Ammon's horn (tissue), 1 donor: ENCODE results near the gene USP25.

Experiments used
- DNase-seq: peaks from one replicate; pipeline ENCODE4 v3.0.0-alpha.2; 2016; ENCODE audit warnings: low spot score

USP25 gene

DNA sequence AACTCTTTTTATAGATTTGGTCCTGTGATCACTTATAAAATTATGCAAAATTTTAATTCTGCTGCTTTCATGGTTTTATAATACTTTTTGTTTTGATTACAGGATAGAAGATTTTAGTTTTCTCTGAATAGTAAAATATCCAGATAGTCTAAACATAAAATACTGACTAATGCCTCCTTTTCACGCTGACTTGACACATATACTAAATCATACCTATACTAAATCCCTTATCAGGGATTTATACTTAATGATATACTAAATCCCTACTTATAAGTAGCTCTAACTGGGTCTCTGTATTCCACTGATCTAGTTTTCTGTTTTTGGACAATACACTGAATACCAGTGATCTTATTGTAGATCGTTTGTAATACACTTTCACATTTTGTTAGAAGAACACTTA lies 128.0 kb downstream of the USP25 start:
- no peak for DNase-seq

DNA sequence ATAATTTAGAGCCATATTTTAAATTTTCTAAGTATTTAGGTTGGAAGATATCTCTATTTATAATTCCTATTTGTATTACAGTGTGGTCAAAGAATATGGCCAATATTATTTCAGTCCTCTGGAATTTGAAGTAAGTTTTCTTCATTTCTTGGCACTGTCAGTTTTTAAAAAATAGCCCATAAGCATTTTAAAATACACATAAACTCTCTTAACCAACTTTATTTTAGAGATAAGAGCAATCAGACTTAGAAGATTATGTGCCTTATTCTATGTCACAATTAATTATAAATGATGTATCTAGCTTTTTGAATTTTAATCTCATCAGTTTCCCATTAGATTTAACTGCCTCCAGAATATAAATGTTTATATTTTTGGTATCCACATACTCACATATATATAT lies 130.8 kb downstream of the USP25 start:
- no peak for DNase-seq

DNA sequence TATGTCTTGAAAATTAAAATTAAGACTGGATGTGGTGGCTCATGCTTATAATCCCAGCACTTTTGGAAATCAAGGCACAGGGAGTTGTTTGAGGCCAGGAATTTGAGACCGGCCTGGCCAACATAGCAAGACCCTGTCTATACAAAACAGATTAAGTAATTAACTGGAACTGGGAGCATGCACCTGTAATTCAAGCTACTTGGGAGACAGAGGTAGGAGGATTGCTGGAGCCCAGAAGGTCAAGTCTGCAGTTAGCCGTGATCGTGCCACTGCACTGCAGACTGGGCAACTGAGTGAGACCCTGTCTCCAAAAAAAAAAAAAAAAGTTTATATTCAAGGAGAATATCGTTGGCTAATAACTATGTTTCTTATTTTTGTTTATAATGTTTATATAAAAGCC lies 139.2 kb downstream of the USP25 start:
- DNase-seq, result no peak

DNA sequence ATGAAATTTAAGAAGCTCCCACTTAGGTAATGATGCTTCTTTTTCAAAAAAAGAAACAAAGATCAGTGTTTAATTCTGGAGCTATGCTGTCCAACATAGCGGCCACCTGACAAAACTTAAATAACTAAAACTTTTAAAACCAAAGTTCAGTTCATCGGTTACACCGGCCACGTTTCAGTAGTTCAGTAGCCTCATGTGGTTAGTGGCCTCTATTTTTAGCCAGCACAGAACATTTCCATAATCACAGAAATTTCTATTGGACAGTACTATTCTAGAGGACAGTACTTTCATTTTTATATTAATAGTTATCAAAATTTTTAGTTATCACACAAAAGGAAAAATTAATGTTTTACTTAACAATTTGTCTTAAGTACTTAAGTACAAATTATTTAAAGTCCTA lies 141.0 kb downstream of the USP25 start:
- no peak for DNase-seq

DNA sequence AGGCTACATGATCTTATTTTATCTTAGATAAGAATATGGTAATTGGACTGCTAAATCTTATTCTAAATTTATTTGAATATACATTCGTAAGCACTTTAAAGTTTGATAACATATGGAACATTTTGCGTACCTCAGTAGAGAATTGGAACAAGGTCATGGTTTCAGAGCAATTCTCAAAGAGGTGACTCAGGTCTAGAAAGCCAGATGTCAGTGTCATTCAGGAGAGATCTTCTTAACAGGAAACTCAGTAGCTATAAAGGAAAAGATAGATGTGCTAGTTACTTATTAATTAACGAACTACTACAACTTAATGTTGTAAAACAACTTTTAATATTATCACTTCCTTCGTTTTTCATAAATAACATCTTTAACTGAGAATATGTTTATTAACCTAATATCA lies 142.5 kb downstream of the USP25 start:
- no peak for DNase-seq

DNA sequence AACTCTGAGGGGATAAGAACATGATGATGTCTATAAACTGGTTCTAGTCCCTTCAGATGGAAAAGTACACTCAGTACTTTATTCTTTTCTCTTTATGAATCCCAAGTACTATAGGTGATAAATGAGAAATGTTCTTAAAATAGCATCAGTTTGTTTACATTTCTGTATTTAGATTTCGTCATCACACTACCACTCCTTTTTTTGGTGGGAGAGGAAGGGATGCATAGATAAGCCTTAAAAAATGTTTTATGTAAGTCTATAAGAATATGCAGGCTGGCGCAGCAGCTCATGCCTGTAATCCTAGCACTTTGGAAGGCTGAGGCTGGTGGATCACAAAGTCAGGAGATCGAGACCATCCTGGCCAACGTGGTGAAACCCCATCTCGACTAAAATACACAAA lies 144.8 kb downstream of the USP25 start:
- no peak for DNase-seq

DNA sequence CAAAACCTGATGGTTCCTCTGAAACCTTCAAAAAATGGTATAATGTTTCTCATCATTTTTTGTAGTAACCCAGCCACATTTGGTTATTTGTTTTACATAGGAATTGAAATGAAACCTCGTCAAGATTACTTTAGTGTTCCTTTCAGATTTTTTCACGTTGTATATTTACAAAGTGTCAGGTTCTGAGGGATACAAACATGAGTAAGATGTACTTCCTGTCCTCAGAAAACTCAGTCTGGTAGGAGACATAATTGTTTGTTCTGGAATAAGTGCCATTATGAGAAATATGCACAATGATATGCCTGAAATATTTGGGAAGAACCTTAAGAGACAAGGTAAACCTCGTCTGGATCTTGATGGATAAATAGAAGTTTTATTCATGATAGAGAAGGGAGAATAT lies 145.5 kb downstream of the USP25 start:
- DNase-seq, result no peak

DNA sequence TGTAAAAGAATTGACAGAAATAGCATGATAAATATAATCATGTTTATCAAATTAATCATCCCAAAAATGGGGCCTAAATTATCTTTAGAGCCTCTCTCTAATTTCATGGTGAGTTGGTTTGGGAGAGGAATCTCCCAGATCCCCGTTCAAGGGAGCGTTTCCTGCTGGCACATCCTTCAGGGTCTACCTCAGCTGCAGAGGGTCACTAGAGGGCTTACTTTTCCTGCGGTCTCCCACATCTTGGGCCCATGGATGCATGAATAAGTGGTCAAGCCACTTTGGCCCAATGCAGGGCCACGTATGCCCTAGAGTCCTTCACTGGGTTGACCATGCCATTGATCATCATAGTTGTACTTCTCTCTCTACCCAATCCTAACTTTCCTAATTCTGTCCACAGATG lies 164.1 kb downstream of the USP25 start:
- DNase-seq, result no peak

DNA sequence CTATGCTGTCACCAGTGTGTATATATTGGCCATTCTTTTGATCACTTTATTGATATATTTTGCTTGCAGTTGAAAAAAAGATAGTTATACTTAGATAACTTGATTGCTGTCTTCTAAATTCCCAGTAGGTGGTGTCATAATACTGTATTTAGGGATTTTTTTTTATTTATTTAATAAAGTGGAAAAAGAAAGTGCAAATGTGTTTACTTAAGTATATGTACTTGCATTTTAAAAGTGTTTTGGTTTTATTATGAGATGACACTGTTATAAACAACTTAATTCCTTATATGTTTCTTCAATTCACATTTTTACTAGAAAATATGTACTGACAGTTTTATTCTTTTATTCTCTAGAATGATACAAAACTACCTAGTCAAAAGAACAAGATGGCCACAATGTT lies 164.8 kb downstream of the USP25 start:
- DNase-seq, result no peak

DNA sequence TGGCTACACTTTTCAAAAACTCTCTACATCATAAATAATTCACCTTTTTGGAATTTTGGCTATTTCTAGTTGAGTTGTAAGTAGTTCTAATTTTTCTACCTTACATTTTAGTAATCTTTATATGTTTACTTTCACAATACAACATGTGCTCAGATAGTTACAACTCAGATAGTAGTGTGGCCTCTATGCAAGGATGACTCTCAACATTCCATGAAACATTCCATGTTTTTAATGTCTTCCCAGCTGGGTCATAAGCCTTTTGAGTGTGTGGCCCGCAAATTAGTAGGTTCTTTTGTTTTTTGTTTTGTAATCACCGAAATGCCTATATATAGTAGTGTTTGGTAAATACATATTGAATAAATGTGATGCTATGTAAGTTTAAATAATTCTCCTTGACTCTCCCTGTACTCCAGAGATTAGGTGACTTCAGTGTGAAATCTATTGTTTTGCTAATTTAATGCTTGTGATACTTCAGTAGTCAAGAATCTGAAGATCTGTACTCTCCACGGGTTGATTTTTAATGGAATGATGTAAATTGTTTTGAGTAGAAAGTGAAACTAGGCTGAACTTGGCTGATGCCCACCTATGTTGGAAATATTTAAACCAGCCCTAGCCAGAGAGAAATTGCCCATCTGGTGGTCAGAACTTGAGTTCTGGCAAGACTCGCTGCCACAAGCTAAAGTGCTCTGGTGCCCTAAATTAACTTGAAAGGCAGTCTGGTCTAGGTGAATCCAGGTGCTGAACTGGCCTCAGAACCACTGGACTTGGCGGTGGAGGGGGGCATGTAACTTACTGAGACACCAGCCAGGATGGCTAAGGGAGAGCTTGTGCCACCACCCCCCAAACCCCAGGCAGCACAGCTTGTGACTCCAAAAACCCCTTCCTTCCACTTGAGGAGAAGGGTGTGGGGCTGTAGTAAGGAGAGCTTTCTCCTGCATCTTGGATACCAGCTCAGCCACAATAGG lies 165.6 kb downstream of the USP25 start:
- DNase-seq, result no peak

DNA sequence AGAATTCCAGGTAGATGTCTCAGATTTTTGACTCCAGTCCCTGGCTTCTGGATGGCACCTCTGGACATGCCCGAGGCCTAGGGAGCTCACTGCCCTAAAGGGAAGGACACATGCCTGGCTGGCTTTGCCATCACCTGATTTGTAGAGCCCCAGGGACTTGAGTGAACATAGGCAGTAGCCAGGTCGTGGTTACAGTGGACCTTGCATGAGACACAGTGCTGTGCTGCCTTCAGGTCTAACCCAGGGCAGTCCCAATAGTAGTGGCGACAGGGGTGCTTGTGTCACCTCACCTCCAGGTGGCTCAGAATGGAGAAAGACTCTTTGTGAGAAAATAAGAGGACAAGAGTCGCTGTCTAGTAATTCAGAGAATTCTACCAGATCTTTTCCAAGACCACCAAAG lies 166.7 kb downstream of the USP25 start:
- no peak for DNase-seq

DNA sequence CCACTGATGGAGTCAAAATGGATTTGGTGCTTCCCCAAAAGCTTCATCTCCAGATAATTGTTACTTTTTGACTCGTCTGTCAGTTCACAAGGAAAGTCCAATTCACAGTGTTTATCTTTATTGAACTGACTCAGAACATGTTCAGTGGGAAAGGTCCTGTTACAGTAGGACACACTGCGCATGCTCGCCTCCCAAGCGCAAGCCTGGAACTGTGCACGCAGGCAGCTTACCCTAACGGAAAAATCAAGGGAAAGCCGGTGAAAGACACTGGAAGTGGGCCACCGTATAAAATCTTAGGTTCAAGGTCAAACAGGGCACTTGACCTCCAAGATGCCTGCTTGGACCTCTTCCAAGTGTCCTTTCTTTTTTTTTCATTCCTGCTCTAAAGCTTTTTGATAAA lies 174.6 kb downstream of the USP25 start:
- no peak for DNase-seq

DNA sequence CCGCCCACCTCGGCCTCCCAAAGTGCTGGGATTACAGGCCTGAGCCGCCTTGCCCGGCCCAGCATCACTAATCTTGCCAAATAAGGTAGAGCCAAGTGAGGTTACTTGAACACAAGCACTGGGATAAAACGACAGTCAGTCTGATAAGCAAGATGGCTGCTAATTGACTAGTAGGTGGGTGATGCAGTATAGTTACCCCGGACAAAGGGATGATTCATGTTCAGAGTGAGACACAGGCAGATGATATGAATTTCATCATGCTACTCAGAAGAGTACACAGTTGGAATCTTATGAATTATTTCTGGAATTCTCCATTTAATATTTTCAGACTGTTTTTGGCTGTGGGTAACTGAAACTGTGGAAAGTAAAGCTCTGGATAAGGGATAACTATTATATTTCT lies 178.4 kb downstream of the USP25 start:
- no peak for DNase-seq

DNA sequence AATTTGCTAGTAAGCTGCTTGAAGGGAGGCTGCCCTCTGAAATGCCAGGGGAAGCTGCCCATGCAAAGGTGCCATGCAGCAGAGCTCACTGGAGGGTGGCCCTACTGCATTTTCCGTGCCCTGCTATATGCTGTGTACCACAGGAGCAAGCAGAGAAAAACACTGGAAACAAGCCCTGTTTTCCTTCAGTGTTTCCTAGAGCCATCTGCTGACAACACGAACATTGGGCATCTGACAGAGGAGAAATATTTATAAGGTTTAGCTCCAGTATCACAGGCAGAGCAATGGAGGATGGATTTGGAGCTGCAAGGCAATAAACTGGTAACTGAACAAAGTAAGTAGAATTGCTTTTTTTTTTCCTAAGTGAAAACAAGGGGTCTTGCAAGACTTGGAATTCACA lies 198.4 kb downstream of the USP25 start:
- DNase-seq, result peak; percentile 42

DNA sequence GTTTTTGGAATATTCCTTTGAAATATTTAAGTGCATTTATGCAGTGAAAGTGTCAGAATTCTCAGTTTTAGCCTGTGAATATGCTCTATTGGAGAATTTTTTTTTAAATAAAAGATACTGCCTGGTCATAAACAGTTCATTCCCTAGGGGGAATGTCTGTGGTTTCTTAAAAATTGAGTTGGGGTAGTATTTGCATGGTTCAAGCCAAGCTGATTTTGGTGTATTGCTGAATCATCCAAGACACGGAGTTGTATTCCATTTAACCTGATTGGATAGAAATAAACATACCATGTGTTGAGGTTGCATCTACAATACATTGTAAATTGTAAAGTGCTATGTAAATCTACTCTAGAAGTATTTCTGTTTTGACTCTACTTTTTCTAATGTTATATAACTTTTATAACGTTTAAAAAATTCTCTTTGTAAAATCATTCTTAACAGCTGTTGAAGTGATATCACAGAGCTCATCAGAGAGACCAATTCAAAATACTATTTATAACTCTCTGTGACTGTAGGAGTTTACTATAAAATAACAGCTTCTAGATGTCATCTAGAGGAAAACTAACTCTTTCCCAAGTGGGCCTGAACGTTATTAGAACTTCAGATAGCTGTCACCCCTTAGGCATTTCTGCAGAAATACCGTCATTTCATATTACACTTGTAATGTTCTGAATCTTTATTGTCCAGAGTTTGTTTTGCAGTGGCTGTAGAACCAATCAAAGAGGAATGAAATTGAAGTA lies 199.1 kb downstream of the USP25 start:
- no peak for DNase-seq

DNA sequence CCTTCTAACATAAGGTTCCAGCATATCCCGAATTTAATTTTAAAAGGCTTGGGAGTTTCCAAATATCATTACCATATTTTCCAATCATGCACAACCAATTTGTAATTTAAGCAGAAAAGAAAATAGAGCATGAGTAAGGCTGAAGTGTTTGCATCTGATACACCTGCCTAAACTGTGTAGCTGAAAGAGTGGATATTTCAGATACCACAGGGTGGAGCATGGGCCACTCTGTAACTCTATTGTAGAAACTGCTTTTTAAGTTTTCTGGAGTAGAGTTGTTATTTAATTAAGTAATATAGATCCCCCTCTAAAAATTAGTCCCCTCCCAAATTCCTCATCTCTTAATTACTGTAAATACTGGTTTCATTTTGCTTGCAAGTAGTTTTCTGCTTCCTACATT lies 199.8 kb downstream of the USP25 start:
- no peak for DNase-seq
